Subcutaneous adipose tissue (tissue), 4 donors: Measurements from ENCODE around the gene PPIP5K1. TPM values are rescaled to one million over a fixed set of nuclear protein-coding genes. Genes with fewer than 3 reads are reported as not detected.

ENCODE experiments used
- CTCF ChIP-seq: fragments of 450-650 bp; IDR thresholded peaks from one replicate; pipeline ENCODE4 v1.5.1; 2016; ENCODE audit warnings: low read depth, mild to moderate bottlenecking, control low read depth, antibody characterized with exemption, moderate library complexity
- total RNA-seq, 4 donors: library from RNA; depleted of rRNA; stranded (reverse); fragments of >200 nt; gene quantifications; one replicate each; pipeline ENCODE4 v1.1.0, GENCODE V29; 2016

PPIP5K1 gene
- total RNA-seq, 4 donors from 2014 or later = 10.6 to 37.2 (median 23.5) TPM

- no peak for TF ChIP-seq CTCF
Observed at GRCh38 chr15:43526261-43526930, 63.6 kb downstream of the PPIP5K1 start.

GRCh38 chr15:43525131-43525530 is 64.9 kb downstream of the PPIP5K1 start:
- TF ChIP-seq CTCF = no peak

DNA sequence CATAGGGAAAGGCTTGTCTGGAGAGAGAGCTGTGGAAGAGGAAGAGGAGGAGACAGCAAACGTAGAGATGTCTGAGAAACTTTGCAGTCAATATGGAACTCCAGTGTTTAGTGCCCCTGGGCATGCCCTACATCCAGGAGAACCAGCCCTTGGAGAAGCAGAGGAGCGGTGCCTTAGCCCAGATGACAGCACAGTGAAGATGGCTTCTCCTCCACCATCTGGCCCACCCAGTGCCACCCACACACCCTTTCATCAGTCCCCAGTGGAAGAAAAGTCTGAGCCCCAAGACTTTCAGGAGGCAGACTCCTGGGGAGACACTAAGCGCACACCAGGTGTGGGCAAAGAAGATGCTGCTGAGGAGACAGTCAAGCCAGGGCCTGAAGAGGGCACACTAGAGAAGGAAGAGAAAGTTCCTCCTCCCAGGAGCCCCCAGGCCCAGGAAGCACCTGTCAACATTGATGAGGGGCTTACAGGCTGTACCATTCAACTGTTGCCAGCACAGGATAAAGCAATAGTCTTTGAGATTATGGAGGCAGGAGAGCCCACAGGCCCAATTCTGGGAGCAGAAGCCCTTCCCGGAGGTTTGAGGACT is 65.7 kb downstream of the PPIP5K1 start:
- TF ChIP-seq CTCF = no peak

- no peak for TF ChIP-seq CTCF
Observed at GRCh38 chr15:43523646-43524045, 66.4 kb downstream of the PPIP5K1 start.

GRCh38 chr15:43522247-43522646 is 67.8 kb downstream of the PPIP5K1 start:
- TF ChIP-seq CTCF = no peak

GRCh38 chr15:43521419-43521818 is 68.6 kb downstream of the PPIP5K1 start:
- TF ChIP-seq CTCF = no peak

DNA sequence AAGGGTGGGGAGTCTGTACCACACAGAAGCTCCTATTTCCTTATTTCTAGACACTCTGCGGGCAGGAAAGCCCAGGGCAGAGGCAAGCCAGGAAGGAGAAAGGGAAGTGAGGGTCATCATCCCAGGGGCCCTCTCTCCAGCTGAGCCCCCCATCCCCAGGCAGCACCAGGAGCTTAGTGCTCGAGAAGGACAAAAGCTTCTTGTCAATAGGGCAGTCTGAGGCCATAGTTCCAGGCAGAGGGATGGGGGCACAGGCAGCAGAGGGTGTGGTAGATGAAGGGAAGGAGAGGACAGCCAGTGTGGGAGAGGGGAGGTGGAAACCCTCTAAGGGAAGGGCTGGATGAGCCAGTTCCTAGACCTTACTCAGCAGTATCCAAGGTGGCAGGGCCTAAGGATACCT is 69.9 kb downstream of the PPIP5K1 start:
- TF ChIP-seq CTCF = no peak
